ENCODE measurements around the gene ASIC1. TPM values are rescaled to one million over a fixed set of nuclear protein-coding genes. Genes with fewer than 3 reads are reported as not detected.

ASIC1 gene
- total and polyA plus RNA-seq, 2 of the 4 experiments (the other 2 are of a cell fraction): 1.6 to 9.9 TPM

DNA sequence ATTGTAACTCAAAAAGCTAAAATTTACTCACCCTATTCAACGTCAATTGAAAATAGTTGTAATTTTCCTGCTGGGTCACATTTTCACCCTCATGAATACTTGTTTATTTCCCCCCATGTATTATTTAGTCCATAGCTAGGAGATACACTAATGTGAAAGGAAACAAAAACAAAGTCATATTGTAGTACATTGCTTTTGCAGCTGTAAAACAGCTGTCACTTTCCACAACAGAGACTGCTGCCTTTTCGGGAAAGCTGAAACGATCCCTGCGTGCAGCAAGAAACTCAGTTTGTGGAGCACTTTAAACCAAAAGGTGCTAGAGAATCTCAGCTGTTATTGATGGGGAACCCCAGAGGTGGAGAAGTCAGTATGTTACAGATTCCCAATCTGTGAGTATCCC is 36.4 kb upstream of the ASIC1 start:
- WGBS, 2 experiments (ENCODE audit: extremely low coverage in 2 of 2, insufficient read length in 1 of 2): 63% methylated on average over 3 of the region's 4 CpGs; no CpG with 5 or more reads in 1 of the 2 experiments
- H3K27ac ChIP-seq (ENCODE audit: insufficient read depth, low read length): peak overlapping the region; percentile 3; the same call in 1 of the 2 replicates
- H3K36me3 ChIP-seq (ENCODE audit: control insufficient read depth, insufficient read depth, low read length): no peaks in the 10 kb centered on the region
- no peak for DNase-seq
- peak overlapping the region; percentile 88; the same call in 1 of the 2 replicates for H3K23ac ChIP-seq (ENCODE audit: low read depth, low read length)
- H3K4me2 ChIP-seq (ENCODE audit: low read depth, low read length): peak overlapping the region; percentile 78
- no peak overlapping the region for H2AK9ac ChIP-seq (replicated peaks; ENCODE audit: low read depth, low read length, poor library complexity)
- H3K56ac ChIP-seq (ENCODE audit: extremely low read depth, insufficient read depth, low read length): 0 out of 2 replicates have a peak overlapping the region, but pooled peaks have one; percentile 0
- no peaks in the 10 kb centered on the region; the same call in 1 of the 2 replicates for H4K20me1 ChIP-seq (ENCODE audit: insufficient read depth, low read length)
- CTCF ChIA-PET: interaction anchor here (0.8 to 1.6 kb wide), 5 partner anchors 9 to 54 kb away, joined by 3 to 6 read pairs (median 3); no protein-coding TSS in a partner anchor
- POLR2A ChIA-PET (ENCODE audit: unreplicated experiment): no interaction called here
- peak overlapping the region; percentile 11 for H2AFZ ChIP-seq (replicated peaks; ENCODE audit: low read length, poor library complexity)
- peaks cover 7% of the 10 kb centered on the region; the same call in 1 of the 2 replicates for H3K9me1 ChIP-seq (ENCODE audit: insufficient read depth, low read length)
- H4K5ac ChIP-seq (ENCODE audit: low read depth, low read length): no peak overlapping the region
- in situ Hi-C loops (cut with MboI; ENCODE audit: low sequenced_read_pairs): no loop called here
- BruUV-seq (replicated peaks): no TSS peak
- no peak overlapping the region for H3K18ac ChIP-seq (ENCODE audit: low read depth, low read length)
- H3K79me1 ChIP-seq (ENCODE audit: low read depth in 1 of 2, low read length in 2 of 2): peaks cover 5 to 24% of the 10 kb centered on the region in 2 experiments; a peak in 3 of 4 replicates
- no peaks in the 10 kb centered on the region for H3K9me3 ChIP-seq (ENCODE audit: control insufficient read depth, insufficient read depth, low read length)
- ATAC-seq (ENCODE audit: low read depth): no peak
- H3K27me3 ChIP-seq (ENCODE audit: control insufficient read depth, insufficient read depth, low read length): no peaks in the 10 kb centered on the region
- H4K91ac ChIP-seq (ENCODE audit: insufficient read depth, low read depth, low read length): no peak overlapping the region
- 0 out of 2 replicates have a peak overlapping the region, but pooled peaks have one; percentile 0 for H3K4ac ChIP-seq (ENCODE audit: low read depth, low read length)
- H2AK5ac ChIP-seq (ENCODE audit: low read depth, low read length): no peak overlapping the region
- H3K9ac ChIP-seq (ENCODE audit: low read depth, low read length): peak overlapping the region; percentile 5; the same call in 1 of the 2 replicates
- H4K8ac ChIP-seq (ENCODE audit: low read depth in 2 of 2, low read length in 2 of 2): peak overlapping the region in 1 of 2 experiments; percentile 72; a peak in 2 of 4 replicates
- H3K14ac ChIP-seq (replicated peaks; ENCODE audit: low read depth, low read length): peak overlapping the region; percentile 8; the same call in 1 of the 2 replicates
- peak overlapping the region; percentile 37 for H2BK5ac ChIP-seq (ENCODE audit: low read depth, low read length, poor library complexity, severe bottlenecking)
- H3K4me1 ChIP-seq (ENCODE audit: control insufficient read depth, insufficient read depth, low read length): peaks cover 6% of the 10 kb centered on the region
- H2BK20ac ChIP-seq (ENCODE audit: low read depth, low read length): no peak overlapping the region
- dilution Hi-C loops (cut with HindIII; ENCODE audit: low sequenced_read_pairs, unreplicated experiment): no loop called here
- intact Hi-C loops (cut with micrococcal nuclease): no loop called here
- TF ChIP-seq RAD21 (IDR thresholded peaks at IDR 0.05; ENCODE audit: low read length): no peak
- TF ChIP-seq MXI1 (IDR thresholded peaks at IDR 0.05; ENCODE audit: borderline replicate concordance, low read depth, low read length): no peak
- no peak overlapping the region for H2BK120ac ChIP-seq (ENCODE audit: low read depth, low read length)
- H2BK15ac ChIP-seq (ENCODE audit: low read depth, low read length): no peak overlapping the region
- H3K4me3 ChIP-seq (ENCODE audit: insufficient read depth, low read depth, low read length): no peak overlapping the region

All from IMR-90 (cell line).